MV-4-11 (cell line): Measurements from ENCODE around the gene BBLN.

Experiments
- DNase-seq: peaks from one replicate; lab custom pipeline; 2025; lab: John Stamatoyannopoulos, UW

BBLN gene

GRCh38 chr9:128191406-128192046 lies 31.5 kb downstream of the BBLN start, which contains the start of gene CIZ1:
CIZ1 (minus strand) TSS chr9:128191572; CDS start chr9:128190857, 715 bp downstream.
- peak; percentile 58 for DNase-seq

GRCh38 chr9:128192601-128193371 lies 32.7 kb downstream of the BBLN start:
- peak; percentile 65 for DNase-seq

- DNase-seq, result no peak
These were observed 33.5 kb downstream of the BBLN start for GRCh38 chr9:128193469-128194096.

- DNase-seq, result no peak
These were observed 41.6 kb downstream of the BBLN start for GRCh38 chr9:128201441-128202369.

GRCh38 chr9:128202648-128203023 lies 42.6 kb downstream of the BBLN start:
- DNase-seq, result no peak

- peak; percentile 55 for DNase-seq
These were observed 43.1 kb downstream of the BBLN start, which contains the start of gene DNM1 for GRCh38 chr9:128203024-128203706. DNM1 (plus strand) TSS chr9:128203379; CDS start chr9:128203471, 92 bp downstream.

- peak; percentile 62 for DNase-seq
These were observed 43.9 kb downstream of the BBLN start for GRCh38 chr9:128203707-128204551.

- no peak for DNase-seq
These were observed 44.8 kb downstream of the BBLN start for GRCh38 chr9:128204858-128205257.

- DNase-seq, result no peak
These were observed 45.4 kb downstream of the BBLN start for GRCh38 chr9:128205296-128205944.

- no peak for DNase-seq
These were observed 46.4 kb downstream of the BBLN start for GRCh38 chr9:128206484-128206883.

GRCh38 chr9:128206916-128207910 lies 47.1 kb downstream of the BBLN start:
- peak; percentile 76 for DNase-seq

- DNase-seq, result no peak
These were observed 48.3 kb downstream of the BBLN start for GRCh38 chr9:128208386-128208785.

GRCh38 chr9:128208946-128209669 lies 49.0 kb downstream of the BBLN start:
- no peak for DNase-seq

- no peak for DNase-seq
These were observed 51.3 kb downstream of the BBLN start for GRCh38 chr9:128211186-128211980.

GRCh38 chr9:128211981-128212281 lies 51.9 kb downstream of the BBLN start:
- no peak for DNase-seq
